OCI-LY3 (cell line): Measurements from ENCODE around the gene OR5B21.
A peak's percentile ranks its signal among the peaks of the same experiment; 100 is the strongest.

ENCODE experiments used
- H2AFZ ChIP-seq: fragments of 200-600, 300-600 bp; shearing (Covaris generic); 2 replicates; pipeline ENCODE4 v1.6.0; 2014; ENCODE audit warnings: antibody characterized with exemption, low read depth, low read length
- H3K27ac ChIP-seq: fragments of 200-600, 300-600 bp; sonication (generic); 2 replicates; pipeline ENCODE4 v1.5.1; 2014; ENCODE audit warnings: mild to moderate bottlenecking, low read length, moderate library complexity, mixed read lengths
- H3K27me3 ChIP-seq: fragments of 200-600, 300-600 bp; sonication (generic); 2 replicates; pipeline ENCODE4 v1.6.1; 2014; ENCODE audit warnings: low read depth, low read length, mixed read lengths
- H3K36me3 ChIP-seq: fragments of 200-600, 300-600 bp; sonication (generic); replicated peaks from 2 replicates; pipeline ENCODE3; 2014; ENCODE audit warnings: low read depth, low read length, mixed read lengths
- H3K4me1 ChIP-seq: fragments of 300-600, 200-600 bp; sonication (generic); 2 replicates; pipeline ENCODE4 v1.6.1; 2014; ENCODE audit warnings: low read length, mixed read lengths
- H3K4me2 ChIP-seq: fragments of 200-600, 300-600 bp; sonication (generic); 2 replicates; pipeline ENCODE4 v1.6.1; 2014; ENCODE audit warnings: low read length, mixed read lengths
- H3K4me3 ChIP-seq: fragments of 300-600, 200-600 bp; sonication (generic); 2 replicates; pipeline ENCODE4 v1.5.1; 2014; ENCODE audit warnings: antibody characterized with exemption, mild to moderate bottlenecking, low read length, moderate library complexity
- H3K79me2 ChIP-seq: fragments of 300-600, 200-600 bp; shearing (Covaris generic); 2 replicates; pipeline ENCODE4 v1.6.1; 2014; ENCODE audit warnings: mild to moderate bottlenecking, low read length, mixed read lengths
- H3K9ac ChIP-seq: fragments of 300-600, 200-600 bp; shearing (Covaris generic); 2 replicates; pipeline ENCODE4 v1.6.0; 2014; ENCODE audit warnings: mild to moderate bottlenecking, low read length, moderate library complexity
- H3K9me3 ChIP-seq: fragments of 200-600, 300-600 bp; shearing (Covaris generic); 2 replicates; pipeline ENCODE4 v1.6.1; 2014; ENCODE audit warnings: low read length, mixed read lengths; ENCODE audit not compliant: insufficient read depth
- H4K20me1 ChIP-seq: fragments of 200-600, 300-600 bp; sonication (generic); 2 replicates; pipeline ENCODE4 v1.6.1; 2016; ENCODE audit warnings: low read length, mixed read lengths; ENCODE audit not compliant: insufficient read depth
- CTCF ChIP-seq: fragments of 200-600, 300-600 bp; sonication (generic); IDR thresholded peaks from 2 replicates; pipeline ENCODE4 v1.5.1; 2014; ENCODE audit warnings: antibody characterized with exemption, low read length, low read depth
- EZH2phosphoT487 ChIP-seq: fragments of 200-600 bp; shearing (Covaris generic); IDR thresholded peaks from 2 replicates; pipeline ENCODE4 v1.6.1; 2018; ENCODE audit warnings: antibody characterized with exemption, mixed run types, low read depth

The OR5B21 gene

GRCh38 chr11:58508005-58508404 is at the start of gene OR5B21:
OR5B21 (minus strand) TSS chr11:58508105; CDS start chr11:58508105, 0 bp downstream.
- peaks cover 4% of the 10 kb centered on the region; the same call in 1 of the 2 replicates for H4K20me1 ChIP-seq
- TF ChIP-seq EZH2phosphoT487 (no peak), CTCF (no peak)
- H3K9me3 ChIP-seq: no peaks in the 10 kb centered on the region
- no peak within 1 kb of the TSS for H2AFZ ChIP-seq
- no peak within 1 kb of the TSS for H3K9ac ChIP-seq
- no peak within 1 kb of the TSS for H3K4me3 ChIP-seq
- no peaks in the 10 kb centered on the region for H3K36me3 ChIP-seq
- H3K27me3 ChIP-seq: 0 out of 2 replicates have a peak, but pooled peaks cover 13% of the 10 kb centered on the region
- no peaks in the 10 kb centered on the region for H3K79me2 ChIP-seq
- H3K4me2 ChIP-seq: peak within 1 kb of the TSS; percentile 53
- peaks cover 41% of the 10 kb centered on the region for H3K4me1 ChIP-seq
- no peak within 1 kb of the TSS for H3K27ac ChIP-seq

DNA sequence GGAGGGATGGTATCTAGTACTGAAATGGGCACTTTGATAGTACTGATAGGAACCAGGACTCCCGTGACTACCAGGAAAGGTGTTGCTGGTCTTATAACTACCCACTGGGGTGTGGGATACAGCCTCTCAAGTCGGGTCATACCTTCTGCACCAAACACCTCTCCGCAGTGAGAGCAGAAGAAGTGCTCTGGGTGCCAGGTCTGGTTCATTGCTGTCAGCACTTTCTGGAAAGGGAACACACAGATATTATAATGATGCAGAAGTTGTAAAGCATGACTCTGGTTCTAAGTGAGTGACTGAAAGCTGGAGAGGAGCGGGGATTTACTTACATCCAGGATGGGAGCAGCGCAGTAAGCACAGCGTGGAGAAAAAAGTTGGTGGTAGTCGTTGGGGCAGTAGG is 41.7 kb upstream of the OR5B21 start:
- no peaks in the 10 kb centered on the region for H4K20me1 ChIP-seq
- no peak overlapping the region for H3K27ac ChIP-seq
- no peak for TF ChIP-seq EZH2phosphoT487
- no peak for TF ChIP-seq CTCF
- no peak overlapping the region for H3K4me3 ChIP-seq
- no peaks in the 10 kb centered on the region for H3K27me3 ChIP-seq
- no peak overlapping the region for H3K4me2 ChIP-seq
- no peaks in the 10 kb centered on the region for H3K4me1 ChIP-seq
- no peak overlapping the region for H3K9ac ChIP-seq
- no peaks in the 10 kb centered on the region for H3K9me3 ChIP-seq
- H3K79me2 ChIP-seq: no peaks in the 10 kb centered on the region
- H2AFZ ChIP-seq: no peak overlapping the region
- peaks cover 46% of the 10 kb centered on the region for H3K36me3 ChIP-seq

GRCh38 chr11:58546841-58547240 is 38.9 kb upstream of the OR5B21 start:
- Histone ChIP-seq H3K27ac (no peak overlapping the region), H3K4me1 (no peaks in the 10 kb centered on the region), H4K20me1 (no peaks in the 10 kb centered on the region), H3K79me2 (no peaks in the 10 kb centered on the region), H3K4me2 (no peak overlapping the region), H2AFZ (no peak overlapping the region), H3K36me3 (peaks cover 44% of the 10 kb centered on the region), H3K9me3 (no peaks in the 10 kb centered on the region), H3K9ac (no peak overlapping the region), H3K27me3 (no peaks in the 10 kb centered on the region), H3K4me3 (no peak overlapping the region)
- TF ChIP-seq EZH2phosphoT487 (no peak), CTCF (no peak)

- Histone ChIP-seq H3K27me3 (peaks cover 8% of the 10 kb centered on the region), H4K20me1 (no peaks in the 10 kb centered on the region), H3K27ac (no peak overlapping the region), H3K4me3 (no peak overlapping the region), H3K79me2 (no peaks in the 10 kb centered on the region), H3K9me3 (no peaks in the 10 kb centered on the region), H2AFZ (no peak overlapping the region), H3K4me1 (peaks cover under 1% of the 10 kb centered on the region; the same call in 1 of the 2 replicates), H3K36me3 (peaks cover 19% of the 10 kb centered on the region), H3K4me2 (no peak overlapping the region), H3K9ac (no peak overlapping the region)
- TF ChIP-seq CTCF (no peak), EZH2phosphoT487 (no peak)
These were observed 24.0 kb upstream of the OR5B21 start for GRCh38 chr11:58531865-58532341.
